ENCODE data around the gene NKD2. TPM values are rescaled to one million over a fixed set of nuclear protein-coding genes. Genes with fewer than 3 reads are reported as not detected.
"Not testable (repeated sequence)": the region's sequence is repeated elsewhere in the genome, so short reads cannot be mapped to it uniquely, and the experiment has no call there.

NKD2 gene
- polyA plus RNA-seq, 1 of the 3 experiments (the other 2 are of a cell fraction) = not detected

GRCh38 chr5:1060535-1060981 lies 52.0 kb downstream of the NKD2 start:
- H3K27ac ChIP-seq (ENCODE audit: low read depth in 2 of 2, low read length in 1 of 2) = no peak overlapping the region
- no peaks in the 10 kb centered on the region for H3F3A ChIP-seq (replicated peaks; ENCODE audit: insufficient read depth)
- WGBS (ENCODE audit: low lambda C conversion rate) = 56% methylated on average over 9 of the region's 24 CpGs
- H3K36me3 ChIP-seq (replicated peaks in 1 of 2; ENCODE audit: control insufficient read depth in 1 of 2, insufficient read depth in 2 of 2, low read length in 1 of 2) = no peaks in the 10 kb centered on the region
- no peaks in the 10 kb centered on the region for H3K79me2 ChIP-seq (ENCODE audit: insufficient read depth)
- DNase-seq = peak; percentile 19
- ChIA-PET POLR2A (no interaction called here), CTCF (interaction anchor here (0.9 kb wide), 1 partner anchor 389 kb away, joined by 3 read pairs; no protein-coding TSS in a partner anchor)
- H3K4me1 ChIP-seq (ENCODE audit: control insufficient read depth in 1 of 2, insufficient read depth in 2 of 2, low read depth in 1 of 2, low read length in 1 of 2) = no peaks in the 10 kb centered on the region
- H3K4me2 ChIP-seq = no peak overlapping the region
- no peaks in the 10 kb centered on the region for H3K27me3 ChIP-seq (ENCODE audit: insufficient read depth)
- H3K9me3 ChIP-seq = no peaks in the 10 kb centered on the region
- TF ChIP-seq CTCF (IDR thresholded peaks at IDR 0.05) = no peak
- no peak for TF ChIP-seq USF2 (IDR thresholded peaks at IDR 0.05; ENCODE audit: borderline replicate concordance, low read depth, low read length)
- no peak for TF ChIP-seq USF1 (IDR thresholded peaks at IDR 0.05; ENCODE audit: borderline replicate concordance, low read depth)
- no peak for TF ChIP-seq EP300 (IDR thresholded peaks at IDR 0.05; ENCODE audit: borderline replicate concordance in 1 of 2, low read depth in 1 of 2, low read length in 1 of 2)
- TF ChIP-seq TCF12 (IDR thresholded peaks at IDR 0.05) = no peak
- no peak for TF ChIP-seq SIN3A (IDR thresholded peaks at IDR 0.05; ENCODE audit: borderline replicate concordance, low read depth, low read length)
- no peak for TF ChIP-seq RFX5 (IDR thresholded peaks at IDR 0.05; ENCODE audit: low read length)
- TF ChIP-seq ELF1 (IDR thresholded peaks at IDR 0.05) = no peak
- TF ChIP-seq TEAD4 (IDR thresholded peaks at IDR 0.05; ENCODE audit: borderline replicate concordance, insufficient read depth) = no peak
- no peak for TF ChIP-seq POLR2AphosphoS5 (IDR thresholded peaks at IDR 0.05; ENCODE audit: low read depth, low read length)
- TF ChIP-seq MAX (IDR thresholded peaks at IDR 0.05; ENCODE audit: low read depth) = no peak
- TF ChIP-seq MXI1 (IDR thresholded peaks at IDR 0.05; ENCODE audit: low read depth, low read length) = no peak
- TF ChIP-seq GATA2 (CRISPR knock-in tag; IDR thresholded peaks at IDR 0.05) = no peak
- TF ChIP-seq SMC3 (IDR thresholded peaks at IDR 0.05; ENCODE audit: low read depth, low read length) = no peak
- TF ChIP-seq FOSL2 (IDR thresholded peaks at IDR 0.05; ENCODE audit: borderline replicate concordance, low read depth) = no peak
- TF ChIP-seq RAD21 (IDR thresholded peaks at IDR 0.05; ENCODE audit: low read length) = no peak
- H3K9ac ChIP-seq = no peak overlapping the region
- H3K4me3 ChIP-seq (ENCODE audit: low read depth in 2 of 2, low read length in 1 of 2) = no peak overlapping the region
- H3K9me2 ChIP-seq = no peaks in the 10 kb centered on the region
- no peaks in the 10 kb centered on the region for H4K20me1 ChIP-seq (ENCODE audit: insufficient read depth)
- no peak overlapping the region for H2AFZ ChIP-seq (ENCODE audit: low read depth)

- H3K27me3 ChIP-seq (ENCODE audit: insufficient read depth); H3K36me3 ChIP-seq (replicated peaks in 1 of 2; ENCODE audit: control insufficient read depth in 1 of 2, insufficient read depth in 2 of 2, low read length in 1 of 2); H3K27ac ChIP-seq (ENCODE audit: low read depth in 2 of 2, low read length in 1 of 2); H3K9me2 ChIP-seq; H4K20me1 ChIP-seq (ENCODE audit: insufficient read depth); DNase-seq; H3K9ac ChIP-seq; H3K79me2 ChIP-seq (ENCODE audit: insufficient read depth); POLR2A ChIA-PET; H3K4me2 ChIP-seq; H3F3A ChIP-seq (replicated peaks; ENCODE audit: insufficient read depth); H3K4me3 ChIP-seq (ENCODE audit: low read depth in 2 of 2, low read length in 1 of 2); H3K9me3 ChIP-seq; H3K4me1 ChIP-seq (ENCODE audit: control insufficient read depth in 1 of 2, insufficient read depth in 2 of 2, low read depth in 1 of 2, low read length in 1 of 2); H2AFZ ChIP-seq (ENCODE audit: low read depth): not testable (repeated sequence)
- CTCF ChIA-PET = interaction anchor here (1.5 kb wide), 1 partner anchor 106 kb away, joined by 4 read pairs; no protein-coding TSS in a partner anchor
- WGBS (ENCODE audit: low lambda C conversion rate) = 91% methylated on average over 11 of the region's 43 CpGs
These were observed 52.7 kb downstream of the NKD2 start for GRCh38 chr5:1061292-1061691.
